Suprapubic skin (tissue), 3 donors: Measurements from ENCODE around the gene DCAF8L2.

Experiments
- CTCF ChIP-seq, 2 donors: fragments of 200-600 bp in 1 of 2; fragments of 450-650 bp in 1 of 2; sonication (generic) in 1 of 2; IDR thresholded peaks; one replicate each; pipeline ENCODE4 v1.5.1; 2016 to 2019; ENCODE audit warnings: antibody characterized with exemption in 2 of 2, mild to moderate bottlenecking in 1 of 2, moderate library complexity in 1 of 2
- EP300 ChIP-seq: sonication (generic); formaldehyde crosslinking; IDR thresholded peaks from one replicate; pipeline ENCODE4 v1.6.1; 2017; ENCODE audit warnings: antibody characterized with exemption
- POLR2A ChIP-seq, 2 donors: fragments of 450-650 bp; IDR thresholded peaks; one replicate each; pipeline ENCODE4 v1.6.1; 2017; ENCODE audit warnings: antibody characterized with exemption in 2 of 2, mild to moderate bottlenecking in 2 of 2, moderate library complexity in 2 of 2

- TF ChIP-seq CTCF (IDR thresholded peaks at IDR 0.05) (no peak), POLR2A (IDR thresholded peaks at IDR 0.05) (no peak), EP300 (no peak)
These were observed 84.3 kb downstream of the DCAF8L2 start for GRCh38 chrX:27674491-27674890.
